A549 (cell line): ENCODE measurements around the gene ZNF655. TPM values are rescaled to one million over a fixed set of nuclear protein-coding genes. Genes with fewer than 3 reads are reported as not detected.
A peak's percentile ranks its signal among the peaks of the same experiment; 100 is the strongest.

Source experiments
- ATAC-seq, 2 experiments: fragments of 200-7000 bp in 1 of 2; fragments of >200 bp in 1 of 2; cut with Nextera tagmentation in 1 of 2; cut with Tn5 transposase in 1 of 2; 3 replicates each; pipeline versions ENCODE4 v1.8.0 to v1.9.1; 2018 to 2020; ENCODE audit warnings: mild to moderate bottlenecking in 1 of 2, moderate library complexity in 1 of 2
- CTCF ChIA-PET: fragments of 300-600 bp; sonication (Branson Sonifier 250); formaldehyde crosslinking; extraction: SDS; loops from one replicate; lab custom pipeline; 2021; ENCODE audit warnings: antibody characterized with exemption, inconsistent platforms; lab: Yijun Ruan, JAX
- POLR2A ChIA-PET: fragments of 350-600 bp; formaldehyde crosslinking; extraction: SDS; loops from one replicate; lab custom pipeline; 2021; ENCODE audit warnings: antibody characterized with exemption, inconsistent platforms; lab: Yijun Ruan, JAX
- DNase-seq, 2 experiments: peaks; one replicate each; pipeline versions ENCODE4 v3.0.0 to v3.0.0-alpha.2; 2011 to 2016; ENCODE audit warnings: low read depth in 1 of 2, low spot score in 1 of 2
- FAIRE-seq: peaks from 2 replicates; lab custom pipeline; 2011; peaks lifted over from hg19 to GRCh38; lab: Jason Lieb, UNC
- H3K27ac ChIP-seq, 2 experiments: fragments of >200 bp; sonication (Bioruptor Twin); formaldehyde crosslinking; 3 replicates each; pipeline ENCODE4 v1.5.1; 2016 to 2017
- H3K4me1 ChIP-seq: fragments of >200 bp; sonication (Bioruptor Twin); formaldehyde crosslinking; 3 replicates; pipeline ENCODE4 v1.6.1; 2016
- H3K4me2 ChIP-seq: fragments of >200 bp; sonication (Bioruptor Twin); formaldehyde crosslinking; 3 replicates; pipeline ENCODE4 v1.6.1; 2016
- H3K4me3 ChIP-seq: fragments of >200 bp; sonication (Bioruptor Twin); formaldehyde crosslinking; 3 replicates; pipeline ENCODE4 v1.5.1; 2016
- H3K9me3 ChIP-seq: fragments of >200 bp; sonication (Bioruptor Twin); formaldehyde crosslinking; 3 replicates; pipeline ENCODE4 v1.6.1; 2016
- ATOH8 ChIP-seq: fragments of 250-450 bp; sonication (Bioruptor Pico); IDR thresholded peaks from 2 replicates; pipeline ENCODE4 v1.5.0; 2020; ENCODE audit warnings: low read depth, mild to moderate bottlenecking, moderate library complexity
- BCL3 ChIP-seq: fragments of >200 bp; sonication (Bioruptor Twin); formaldehyde crosslinking; IDR thresholded peaks from 3 replicates; pipeline ENCODE4 v1.6.1; 2016
- BHLHE40 ChIP-seq: IDR thresholded peaks from 2 replicates; pipeline ENCODE4 v1.6.1; 2012; ENCODE audit warnings: low read depth, low read length, inconsistent platforms
- CBX2 ChIP-seq: fragments of 200-600 bp; sonication (generic); IDR thresholded peaks from 2 replicates; pipeline ENCODE4 v1.6.1; 2016; ENCODE audit warnings: low read depth, mild to moderate bottlenecking, borderline replicate concordance
- CBX8 ChIP-seq: fragments of 200-600 bp; sonication (generic); IDR thresholded peaks from 2 replicates; pipeline ENCODE4 v1.6.1; 2016
- CHD2 ChIP-seq: fragments of 150-350 bp; IDR thresholded peaks from 2 replicates; pipeline ENCODE4 v1.6.1; 2014; ENCODE audit warnings: low read length; ENCODE audit not compliant: partially characterized antibody
- CTCF ChIP-seq: fragments of >200 bp; sonication (Bioruptor Twin); formaldehyde crosslinking; IDR thresholded peaks from 3 replicates; pipeline ENCODE4 v1.5.1; 2016
- EHF ChIP-seq: fragments of 250-450 bp; sonication (Bioruptor Pico); IDR thresholded peaks from 2 replicates; pipeline ENCODE4 v1.5.0; 2020; ENCODE audit warnings: mild to moderate bottlenecking
- FOSB ChIP-seq: fragments of 250-450 bp; sonication (Bioruptor Pico); IDR thresholded peaks from 2 replicates; pipeline ENCODE4 v1.5.0; 2020; ENCODE audit warnings: mild to moderate bottlenecking, moderate library complexity
- GATA3 ChIP-seq: IDR thresholded peaks from 2 replicates; pipeline ENCODE4 v1.6.1; 2012; ENCODE audit warnings: borderline replicate concordance
- HDAC2 ChIP-seq: fragments of 200-600 bp; sonication (generic); IDR thresholded peaks from 2 replicates; pipeline ENCODE4 v1.6.1; 2016
- HEYL ChIP-seq: fragments of 250-450 bp; sonication (Bioruptor Pico); IDR thresholded peaks from 2 replicates; pipeline ENCODE4 v1.8.0; 2021; ENCODE audit warnings: mild to moderate bottlenecking, moderate library complexity
- HOXA7 ChIP-seq: fragments of 250-450 bp; sonication (Bioruptor Pico); IDR thresholded peaks from 2 replicates; pipeline ENCODE4 v1.5.0; 2020; ENCODE audit warnings: mild to moderate bottlenecking, moderate library complexity
- HOXB13 ChIP-seq: fragments of 250-450 bp; sonication (Bioruptor Pico); IDR thresholded peaks from 2 replicates; pipeline ENCODE4 v1.5.0; 2020; ENCODE audit warnings: low read depth, mild to moderate bottlenecking, moderate library complexity
- KDM1A ChIP-seq: fragments of 200-600 bp; sonication (generic); IDR thresholded peaks from 2 replicates; pipeline ENCODE4 v1.6.1; 2016; ENCODE audit warnings: low read depth, mild to moderate bottlenecking
- KDM5A ChIP-seq: fragments of 200-600 bp; sonication (generic); IDR thresholded peaks from 2 replicates; pipeline ENCODE4 v1.6.1; 2016; ENCODE audit warnings: antibody characterized with exemption, mild to moderate bottlenecking
- MAZ ChIP-seq: fragments of 150-350 bp; IDR thresholded peaks from 2 replicates; pipeline ENCODE4 v1.6.1; 2014; ENCODE audit warnings: antibody characterized with exemption, low read depth, low read length, borderline replicate concordance
- MYC ChIP-seq: IDR thresholded peaks from 2 replicates; pipeline ENCODE4 v1.6.1; 2012; ENCODE audit warnings: mild to moderate bottlenecking, inconsistent platforms, low read length, improper control_type of control experiment, borderline replicate concordance
- NFE2L2 ChIP-seq: fragments of 150-350 bp; conservative IDR thresholded peaks from 2 replicates; pipeline ENCODE4 v1.6.1; 2014; ENCODE audit warnings: low read length
- POLR2A ChIP-seq: IDR thresholded peaks from 2 replicates; pipeline ENCODE4 v1.6.1; 2012; ENCODE audit warnings: mild to moderate bottlenecking, low read length
- POLR2AphosphoS2 ChIP-seq: conservative IDR thresholded peaks from 2 replicates; pipeline ENCODE4 v1.6.1; 2012; ENCODE audit warnings: low read length, improper control_type of control experiment, inconsistent platforms
- RARB ChIP-seq: fragments of 250-450 bp; sonication (Bioruptor Pico); IDR thresholded peaks from 2 replicates; pipeline ENCODE4 v1.8.0; 2021; ENCODE audit warnings: mild to moderate bottlenecking, moderate library complexity
- SMC3 ChIP-seq: fragments of >200 bp; sonication (Bioruptor Twin); formaldehyde crosslinking; IDR thresholded peaks from 3 replicates; pipeline ENCODE4 v1.6.1; 2018; ENCODE audit warnings: inconsistent platforms
- USF2 ChIP-seq: fragments of 450-650 bp; IDR thresholded peaks from 2 replicates; pipeline ENCODE4 v1.6.1; 2014; ENCODE audit warnings: antibody characterized with exemption
- ZC3H11A ChIP-seq: fragments of 450-650 bp; IDR thresholded peaks from 2 replicates; pipeline ENCODE4 v1.6.1; 2014; ENCODE audit warnings: antibody characterized with exemption, mild to moderate bottlenecking
- ZFP36 ChIP-seq: fragments of 450-650 bp; IDR thresholded peaks from 2 replicates; pipeline ENCODE4 v1.6.1; 2014; ENCODE audit warnings: borderline replicate concordance; ENCODE audit not compliant: partially characterized antibody
- ZSCAN20 ChIP-seq: fragments of 250-450 bp; sonication (Bioruptor Pico); IDR thresholded peaks from 2 replicates; pipeline ENCODE4 v1.8.0; 2022; ENCODE audit warnings: mild to moderate bottlenecking, moderate library complexity
- WGBS: methylation state at CpG from one replicate; pipeline ENCODE4 v1.1.6; 2017; ENCODE audit errors: missing lambda C conversion rate; 5-methylcytosine and 5-hydroxymethylcytosine counted together
- polyA plus RNA-seq, 4 experiments: library from polyadenylated mRNA; depleted of rRNA in 3 of 4; stranded (reverse); fragments of >200 nt; fragmentation: RNase III in 1 of 4; extraction: RNeasy Plus Mini Kit Qiagen cat#74134 plus additional on column Dnase treatment in 1 of 4; gene quantifications; 2 replicates in 3 of 4; 3 replicates in 1 of 4; pipeline ENCODE4 v1.2.3, GENCODE V29; 2011 to 2017

Gene ZNF655
- polyA plus RNA-seq, 2 of the 4 experiments (the other 2 are of a cell fraction) = 56.5 to 85.1 TPM

GRCh38 chr7:99599836-99600235, 41.4 kb downstream of the ZNF655 start (continued):
- no peak for TF ChIP-seq CTCF
- TF ChIP-seq RARB = no peak
- TF ChIP-seq KDM1A = no peak

- TF ChIP-seq FOSB (CRISPR knock-in tag) = no peak
- TF ChIP-seq HDAC2 = no peak
- TF ChIP-seq CBX8 = no peak
- no peak for TF ChIP-seq EHF
- no peak for TF ChIP-seq POLR2AphosphoS2
- TF ChIP-seq ZSCAN20 (CRISPR knock-in tag) = no peak
- TF ChIP-seq, all 56 proteins: peak for 0
- Histone ChIP-seq H3K4me3 (no peak overlapping the region), H3K4me1 (no peaks in the 10 kb centered on the region), H3K9me3 (no peaks in the 10 kb centered on the region), H3K27ac (no peak overlapping the region), H3K4me2 (no peak overlapping the region)
- FAIRE-seq (no peak), ATAC-seq (peak; percentile 39 to 59; a peak in 4 of 6 replicates), DNase-seq (no peak)
- POLR2A ChIA-PET = no interaction called here
- WGBS = 64% methylated on average over 7 of the region's 7 CpGs
- CTCF ChIA-PET = interaction anchor here (0.7 to 1.4 kb wide), 2 partner anchors 15 to 216 kb away, joined by 3 to 6 read pairs; partner anchors contain the start of gene ZSCAN25
Observed at GRCh38 chr7:99601656-99602310, 43.3 kb downstream of the ZNF655 start.

GRCh38 chr7:99605527-99605926, 47.1 kb downstream of the ZNF655 start:
- H3K9me3 ChIP-seq = no peaks in the 10 kb centered on the region
- DNase-seq (no peak), FAIRE-seq (no peak)
- TF ChIP-seq HOXB13 (no peak), CBX2 (no peak), KDM5A (no peak), HEYL (CRISPR knock-in tag) (no peak), BHLHE40 (no peak), MYC (no peak)
- TF ChIP-seq, all 56 proteins: peak for 0
- Histone ChIP-seq H3K4me2 (no peak overlapping the region), H3K27ac (no peak overlapping the region), H3K4me3 (no peak overlapping the region), H3K4me1 (no peaks in the 10 kb centered on the region)
- ATAC-seq = no peak
- 93% methylated on average over 7 of the region's 7 CpGs for WGBS
- POLR2A ChIA-PET = no interaction called here
- CTCF ChIA-PET = interaction anchor here (1.4 to 3.1 kb wide), 3 partner anchors 11 to 46 kb away, joined by 5 to 22 read pairs (median 11); partner anchors contain the start of gene ZSCAN25

- DNase-seq (no peak), FAIRE-seq (no peak), ATAC-seq (no peak)
- Histone ChIP-seq H3K9me3 (no peaks in the 10 kb centered on the region), H3K4me3 (no peak overlapping the region), H3K4me2 (no peak overlapping the region), H3K27ac (no peak overlapping the region), H3K4me1 (no peaks in the 10 kb centered on the region)
- no peak for TF ChIP-seq MYC
- TF ChIP-seq ZSCAN20 (CRISPR knock-in tag) = no peak
- no peak for TF ChIP-seq GATA3
- no peak for TF ChIP-seq CBX2
- no peak for TF ChIP-seq POLR2A
- no peak for TF ChIP-seq CHD2
- no peak for TF ChIP-seq ZFP36
- no peak for TF ChIP-seq HOXA7 (CRISPR knock-in tag)
- no peak for TF ChIP-seq BCL3
- TF ChIP-seq HEYL (CRISPR knock-in tag) = no peak
- TF ChIP-seq USF2 = no peak
- no peak for TF ChIP-seq NFE2L2
- TF ChIP-seq SMC3 = no peak
- TF ChIP-seq ATOH8 (CRISPR knock-in tag) = no peak
- TF ChIP-seq ZC3H11A = no peak
- TF ChIP-seq MAZ = no peak
- ChIA-PET CTCF (interaction anchor here (1.4 to 3.1 kb wide), 2 partner anchors 10 to 47 kb away, joined by 5 to 22 read pairs; partner anchors contain the start of gene ZSCAN25), POLR2A (no interaction called here)
- 83% methylated on average over 8 of the region's 8 CpGs for WGBS
Observed at GRCh38 chr7:99606531-99606930, 48.1 kb downstream of the ZNF655 start.
